ENCODE data around the gene HTT. TPM values are rescaled to one million over a fixed set of nuclear protein-coding genes. Genes with fewer than 3 reads are reported as not detected.

HTT gene
- total RNA-seq, 1 experiment from 2014 or later = 18.4 TPM

- Histone ChIP-seq H4K20me1 (ENCODE audit: low read length) (no peaks in the 10 kb centered on the region), H3K9me2 (replicated peaks; ENCODE audit: low read length) (no peaks in the 10 kb centered on the region), H3K9ac (ENCODE audit: low read length) (no peak overlapping the region), H3K27me3 (ENCODE audit: low read length) (no peaks in the 10 kb centered on the region), H3K36me3 (ENCODE audit: low read depth, low read length) (no peaks in the 10 kb centered on the region), H3K79me2 (ENCODE audit: low read length) (no peaks in the 10 kb centered on the region), H3K4me2 (ENCODE audit: low read length) (no peak overlapping the region), H3K4me3 (ENCODE audit: low read length) (no peak overlapping the region), H3F3A (ENCODE audit: low read length, unreplicated experiment) (no peaks in the 10 kb centered on the region), H3K9me3 (ENCODE audit: low read length) (no peaks in the 10 kb centered on the region), H2AFZ (ENCODE audit: low read length) (no peak overlapping the region), H3K27ac (ENCODE audit: low read length) (no peak overlapping the region), H3K4me1 (ENCODE audit: insufficient read depth, low read length) (peaks cover 8% of the 10 kb centered on the region; the same call in 1 of the 2 replicates)
- DNase-seq = peak; percentile 11
- TF ChIP-seq EZH2 (IDR thresholded peaks at IDR 0.05; ENCODE audit: low read length, unreplicated experiment) (no peak), CTCF (conservative IDR thresholded peaks at IDR 0.05; ENCODE audit: low read depth, low read length) (no peak), EZH2phosphoT487 (IDR thresholded peaks at IDR 0.05; ENCODE audit: borderline replicate concordance, low read length) (no peak)
- no peak for ATAC-seq
- BruUV-seq (replicated peaks) = no TSS peak
- ChIA-PET CTCF (no interaction called here), POLR2A (ENCODE audit: unreplicated experiment) (no interaction called here)
- intact Hi-C loops (cut with micrococcal nuclease) = no loop called here
Measured at GRCh38 chr4:3283916-3284315, 209.4 kb downstream of the HTT start.

GRCh38 chr4:3284734-3285557 lies 210.5 kb downstream of the HTT start:
- Histone ChIP-seq H3K79me2 (ENCODE audit: low read length) (no peaks in the 10 kb centered on the region), H3K27ac (ENCODE audit: low read length) (no peak overlapping the region), H3K4me1 (ENCODE audit: insufficient read depth, low read length) (peaks cover 8% of the 10 kb centered on the region; the same call in 1 of the 2 replicates), H2AFZ (ENCODE audit: low read length) (no peak overlapping the region), H3K27me3 (ENCODE audit: low read length) (no peaks in the 10 kb centered on the region), H3K9ac (ENCODE audit: low read length) (no peak overlapping the region), H3K9me2 (replicated peaks; ENCODE audit: low read length) (no peaks in the 10 kb centered on the region), H3K9me3 (ENCODE audit: low read length) (no peaks in the 10 kb centered on the region), H3K4me2 (ENCODE audit: low read length) (0 out of 2 replicates have a peak overlapping the region, but pooled peaks have one; percentile 61), H4K20me1 (ENCODE audit: low read length) (no peaks in the 10 kb centered on the region), H3K36me3 (ENCODE audit: low read depth, low read length) (no peaks in the 10 kb centered on the region), H3F3A (ENCODE audit: low read length, unreplicated experiment) (no peaks in the 10 kb centered on the region), H3K4me3 (ENCODE audit: low read length) (no peak overlapping the region)
- ATAC-seq (no peak), DNase-seq (no peak)
- TF ChIP-seq EZH2phosphoT487 (IDR thresholded peaks at IDR 0.05; ENCODE audit: borderline replicate concordance, low read length) = no peak
- TF ChIP-seq EZH2 (IDR thresholded peaks at IDR 0.05; ENCODE audit: low read length, unreplicated experiment) = no peak
- no peak for TF ChIP-seq CTCF (conservative IDR thresholded peaks at IDR 0.05; ENCODE audit: low read depth, low read length)
- intact Hi-C loops (cut with micrococcal nuclease) = no loop called here
- CTCF ChIA-PET = no interaction called here
- BruUV-seq (replicated peaks) = no TSS peak
- POLR2A ChIA-PET (ENCODE audit: unreplicated experiment) = no interaction called here
